Measurements from ENCODE around the gene TMIGD1. TPM values are rescaled to one million over a fixed set of nuclear protein-coding genes. Genes with fewer than 3 reads are reported as not detected.

Gene TMIGD1
- not detected for total RNA-seq

DNA sequence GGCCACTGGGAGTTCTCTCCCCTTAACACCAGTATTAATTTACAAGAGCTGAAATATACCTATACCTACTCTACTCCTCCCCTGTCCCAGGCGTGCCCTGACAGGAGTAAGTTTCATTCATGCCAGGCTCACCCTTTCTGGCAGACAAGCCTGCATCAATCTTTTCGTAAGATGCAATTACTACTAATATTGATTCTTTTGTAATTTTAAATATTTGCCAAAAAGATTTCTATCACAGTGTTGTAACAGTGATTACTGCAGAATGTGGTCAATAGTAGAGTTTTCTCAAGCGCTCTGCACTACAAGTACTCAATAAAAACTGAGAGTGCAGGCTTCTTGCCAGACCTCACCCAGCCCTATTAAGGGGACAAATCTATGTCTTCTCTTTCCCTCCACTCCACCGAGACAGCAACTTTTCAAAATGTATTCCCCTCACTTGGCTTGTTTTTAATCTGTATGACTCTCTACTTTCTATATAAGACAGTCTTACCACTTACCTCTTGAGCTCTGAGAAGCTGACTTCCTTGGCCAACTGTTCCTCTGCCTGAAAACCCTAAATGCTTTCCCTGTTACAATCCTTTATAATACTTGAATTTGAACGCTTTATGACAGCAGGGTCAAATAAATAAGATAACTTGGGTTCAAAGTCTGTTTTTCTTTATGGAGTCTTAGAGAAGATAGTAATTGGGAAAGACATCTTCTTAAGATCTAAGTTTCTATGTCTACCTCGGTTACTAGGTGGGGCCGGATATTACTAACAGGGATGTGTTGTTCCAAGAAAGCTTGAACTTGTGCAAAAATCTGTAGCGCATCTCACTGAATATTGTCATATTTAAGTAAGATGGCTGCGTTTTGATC lies at the start of gene TMIGD1:
TSS of gene TMIGD1 (minus strand) at position 555 of the 858 bp plus-strand sequence. CDS start 1,924 bp downstream, outside the sequence.
- no peak for DNase-seq (ENCODE audit: low read depth in 2 of 3, low spot score in 2 of 3)

- DNase-seq (ENCODE audit: low read depth in 2 of 3, low spot score in 2 of 3) = no peak
Observed at GRCh38 chr17:30382345-30382744, 48.5 kb upstream of the TMIGD1 start.

DNA sequence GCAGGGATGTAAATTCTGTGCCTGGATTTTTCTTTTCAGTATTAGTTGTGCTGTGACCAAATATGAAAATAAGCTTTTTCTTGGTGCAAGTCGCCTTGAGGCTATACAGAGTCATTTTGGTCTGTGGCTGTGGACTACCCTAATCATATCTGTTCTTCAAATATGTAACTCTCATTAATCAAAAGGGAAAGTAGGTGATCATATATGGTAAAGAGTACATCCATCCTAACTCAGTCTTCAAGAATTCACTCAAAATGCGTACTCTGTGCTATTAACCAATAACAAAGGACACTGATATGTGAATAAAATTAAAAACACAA lies 47.4 kb upstream of the TMIGD1 start:
- no peak for DNase-seq (ENCODE audit: low read depth in 2 of 3, low spot score in 2 of 3)

DNA sequence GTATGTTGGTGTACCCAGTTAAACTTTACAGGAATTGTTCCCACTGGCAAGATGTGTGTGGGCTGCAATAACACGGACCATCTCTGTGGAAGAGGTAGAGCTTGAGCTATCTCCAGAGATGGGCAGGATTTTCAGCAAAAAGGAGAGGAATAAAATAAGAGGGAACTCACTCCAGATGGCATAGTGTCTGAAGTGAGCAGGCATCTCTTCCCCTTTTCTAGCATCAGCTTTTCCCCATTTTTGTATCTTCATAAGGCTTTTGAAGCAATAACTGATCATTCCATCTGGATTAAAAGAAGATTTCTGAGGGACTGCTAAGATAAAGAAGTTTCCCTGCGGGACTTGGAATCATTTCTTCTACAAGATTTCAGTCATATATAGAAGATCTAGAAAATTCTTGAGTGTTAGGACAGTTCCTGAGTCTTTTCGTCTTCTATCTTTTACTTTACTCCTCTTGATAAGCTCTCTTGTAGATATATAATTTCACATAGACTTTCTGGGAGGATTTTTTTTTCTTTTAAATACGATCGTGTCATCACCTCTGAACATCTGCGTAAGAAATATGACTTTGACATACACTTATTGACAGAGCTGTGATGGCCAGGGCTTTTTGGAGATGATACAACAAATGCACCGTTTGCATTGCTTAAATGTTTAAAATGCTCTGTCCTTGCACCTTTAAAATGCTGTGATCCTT lies 46.9 kb upstream of the TMIGD1 start:
- DNase-seq (ENCODE audit: low read depth in 2 of 3, low spot score in 2 of 3) = no peak

DNA sequence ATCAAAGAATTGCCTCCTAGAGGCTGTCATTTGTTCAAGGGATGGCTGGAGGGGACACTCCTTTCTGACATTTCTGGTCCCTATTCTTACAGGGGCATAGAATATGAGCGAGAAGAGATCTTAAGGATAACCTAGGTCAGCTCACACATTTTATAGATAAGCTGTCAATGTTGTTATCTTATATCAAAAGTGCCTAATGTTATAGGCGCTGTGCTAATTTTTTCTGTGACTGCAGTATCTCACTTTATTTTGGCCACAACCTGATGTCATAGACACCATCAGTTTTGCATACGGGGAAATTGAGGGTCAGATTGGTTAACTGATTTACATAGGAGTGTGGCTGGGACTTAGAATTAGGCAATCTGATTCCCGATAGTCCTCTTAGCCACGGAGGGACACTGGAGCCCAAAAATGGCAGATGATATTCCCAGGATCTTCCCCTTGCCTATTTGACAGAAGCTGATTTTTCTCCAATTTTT lies 46.1 kb upstream of the TMIGD1 start:
- no peak for DNase-seq (ENCODE audit: low read depth in 2 of 3, low spot score in 2 of 3)

GRCh38 chr17:30379303-30379902 lies 45.5 kb upstream of the TMIGD1 start:
- DNase-seq (ENCODE audit: low read depth in 2 of 3, low spot score in 2 of 3) = peak in 2 of 3 donors; percentile 12 to 18

- peak; percentile 92 to 94 (median 93) for DNase-seq (ENCODE audit: low read depth in 2 of 3, low spot score in 2 of 3)
Observed at GRCh38 chr17:30378825-30379302, 45.0 kb upstream of the TMIGD1 start, which contains the start of gene CPD. CPD (plus strand) TSS chr17:30378927; CDS start chr17:30378981, 54 bp downstream.

DNA sequence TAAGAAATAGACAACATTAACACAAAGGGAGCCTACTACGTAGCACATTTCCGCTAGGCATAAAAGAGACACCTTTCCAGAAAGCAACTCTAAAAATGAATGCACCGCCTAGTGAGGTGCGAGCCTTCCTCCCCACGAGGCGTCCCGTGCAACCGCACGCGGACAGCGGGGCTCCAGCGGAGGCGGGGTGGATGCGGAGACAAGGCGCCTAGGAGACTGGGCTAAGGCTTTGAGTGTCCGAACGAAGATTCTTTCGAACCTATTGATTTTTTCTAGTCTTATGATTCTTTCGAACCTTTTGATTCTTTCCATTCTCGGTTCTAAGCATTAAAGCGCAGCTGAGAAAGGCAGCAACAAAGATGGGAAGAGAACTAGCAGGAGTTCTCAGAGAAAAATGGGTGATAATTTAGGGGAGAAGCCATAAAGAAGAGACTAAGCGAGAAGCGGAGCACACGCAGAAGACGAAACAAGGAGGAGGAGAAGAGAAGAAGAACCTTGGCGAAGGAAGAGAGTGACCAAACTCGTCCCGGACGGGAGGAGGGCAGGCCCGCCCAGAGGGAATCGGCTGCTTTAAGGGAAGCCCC lies 44.5 kb upstream of the TMIGD1 start:
- DNase-seq (ENCODE audit: low read depth in 2 of 3, low spot score in 2 of 3) = peak in 1 of 3 donors; percentile 41

DNA sequence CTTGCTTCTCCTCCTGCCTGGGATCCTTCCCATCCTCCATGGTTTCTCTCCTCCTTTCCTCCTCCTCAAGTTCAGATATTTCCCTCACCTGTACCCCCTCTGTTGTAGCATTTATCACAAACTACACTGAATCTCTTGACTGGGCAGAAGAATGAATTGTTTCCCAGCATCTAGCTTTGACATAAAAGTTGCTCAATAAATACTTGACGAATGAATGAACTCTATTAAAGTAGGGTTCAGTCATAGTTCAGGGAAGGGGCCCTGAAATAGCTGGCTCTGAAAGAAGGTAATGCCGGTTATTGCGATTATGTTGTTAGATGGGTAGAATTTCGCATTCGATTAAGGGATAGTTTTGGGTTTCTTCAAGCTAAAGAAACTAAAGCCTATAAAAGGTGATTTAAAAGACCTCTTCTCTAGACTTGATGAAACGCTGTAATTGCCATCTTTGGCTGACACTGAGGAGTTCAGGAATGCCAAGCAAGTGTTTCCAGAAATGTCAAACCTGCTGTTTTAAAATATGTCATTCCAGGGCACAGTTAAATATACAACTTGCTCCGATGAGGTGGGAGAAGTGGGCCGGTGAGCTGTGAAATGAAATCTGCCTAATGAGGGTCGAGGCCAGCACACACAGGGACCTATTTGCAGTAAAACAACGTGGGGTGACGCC lies 43.9 kb upstream of the TMIGD1 start:
- DNase-seq (ENCODE audit: low read depth in 2 of 3, low spot score in 2 of 3) = no peak

- DNase-seq (ENCODE audit: low read depth in 2 of 3, low spot score in 2 of 3) = no peak
Observed at GRCh38 chr17:30376621-30377452, 43.0 kb upstream of the TMIGD1 start.

DNA sequence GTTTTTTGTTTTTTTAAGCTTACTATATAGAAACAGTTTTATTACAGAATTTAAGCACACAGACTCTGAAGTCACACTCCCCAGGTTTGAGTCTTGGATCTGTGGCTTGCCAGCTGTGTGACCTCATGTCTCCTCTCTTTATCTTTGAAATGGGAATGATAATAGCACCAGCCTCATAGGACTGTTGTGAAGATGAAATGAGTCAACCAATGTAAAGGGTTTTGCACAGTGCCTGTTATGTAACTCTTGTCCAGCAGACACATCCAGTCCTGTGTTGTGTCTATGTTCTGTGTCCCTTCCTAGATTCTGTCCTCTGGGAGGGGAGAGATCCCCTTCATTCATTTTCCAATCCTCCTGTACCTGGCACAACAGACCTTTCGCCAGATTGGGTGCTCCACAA lies 41.8 kb upstream of the TMIGD1 start:
- no peak for DNase-seq (ENCODE audit: low read depth in 2 of 3, low spot score in 2 of 3)

- DNase-seq (ENCODE audit: low read depth in 2 of 3, low spot score in 2 of 3) = peak in 1 of 3 donors; percentile 15
Observed at GRCh38 chr17:30372755-30373154, 38.9 kb upstream of the TMIGD1 start.

GRCh38 chr17:30369995-30370394 lies 36.1 kb upstream of the TMIGD1 start:
- DNase-seq (ENCODE audit: low read depth in 2 of 3, low spot score in 2 of 3) = no peak

GRCh38 chr17:30368912-30369720 lies 35.3 kb upstream of the TMIGD1 start:
- no peak for DNase-seq (ENCODE audit: low read depth in 2 of 3, low spot score in 2 of 3)

- DNase-seq (ENCODE audit: low read depth in 2 of 3, low spot score in 2 of 3) = no peak
Observed at GRCh38 chr17:30366536-30366935, 32.7 kb upstream of the TMIGD1 start.

- peak in 2 of 3 donors; percentile 25 to 37 for DNase-seq (ENCODE audit: low read depth in 2 of 3, low spot score in 2 of 3)
Observed at GRCh38 chr17:30363715-30364202, 29.9 kb upstream of the TMIGD1 start.

DNA sequence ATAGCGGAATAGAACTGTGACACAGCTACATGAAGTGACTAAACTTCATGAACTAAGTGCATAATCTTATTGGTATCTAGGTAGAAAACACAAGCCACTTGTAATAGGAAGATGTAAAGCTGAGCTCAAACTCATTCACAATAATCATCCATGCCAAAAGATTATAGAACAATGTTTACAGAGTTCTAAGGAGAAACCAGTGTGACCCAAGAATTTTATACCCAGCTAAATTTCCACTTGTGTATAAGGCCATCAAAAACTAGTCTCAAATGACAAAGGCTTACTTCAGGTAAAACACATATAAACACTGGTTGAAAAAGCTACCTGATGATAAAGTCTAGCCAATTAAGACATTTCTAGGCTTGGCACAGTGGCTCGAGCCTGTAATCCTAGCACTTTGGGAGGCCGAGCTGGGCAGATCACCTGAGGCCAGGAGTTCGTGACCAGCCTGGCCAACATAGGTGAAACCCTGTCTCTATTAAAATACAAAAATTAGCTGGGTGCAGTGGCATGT lies 28.0 kb upstream of the TMIGD1 start:
- no peak for DNase-seq (ENCODE audit: low read depth in 2 of 3, low spot score in 2 of 3)
